Right renal pelvis (tissue), 4 donors: Measurements from ENCODE around the gene KCNAB2. TPM values are rescaled to one million over a fixed set of nuclear protein-coding genes. Genes with fewer than 3 reads are reported as not detected.

Source experiments
- DNase-seq, 4 donors: peaks; one replicate each; pipeline ENCODE4 v3.0.0-alpha.2; 2013; ENCODE audit warnings: low read depth in 4 of 4, low spot score in 3 of 4, missing footprints in 1 of 4
- polyA plus RNA-seq, 4 donors: library from polyadenylated mRNA; unstranded; fragments of 120-200 nt; gene quantifications; one replicate each; pipeline ENCODE4 v1.2.1, GENCODE V29; 2013; ENCODE audit not compliant: insufficient read length in 4 of 4

KCNAB2 gene
- 1 to 10 TPM; 3.6 to 5.6 (median 4.8) TPM for polyA plus RNA-seq

GRCh38 chr1:6045561-6045960 is at the start of gene KCNAB2:
Gene KCNAB2, plus strand, starts transcription at chr1:6045888. Its CDS starts 5,649 bp downstream, at chr1:6051537.
- DNase-seq: no peak

DNA sequence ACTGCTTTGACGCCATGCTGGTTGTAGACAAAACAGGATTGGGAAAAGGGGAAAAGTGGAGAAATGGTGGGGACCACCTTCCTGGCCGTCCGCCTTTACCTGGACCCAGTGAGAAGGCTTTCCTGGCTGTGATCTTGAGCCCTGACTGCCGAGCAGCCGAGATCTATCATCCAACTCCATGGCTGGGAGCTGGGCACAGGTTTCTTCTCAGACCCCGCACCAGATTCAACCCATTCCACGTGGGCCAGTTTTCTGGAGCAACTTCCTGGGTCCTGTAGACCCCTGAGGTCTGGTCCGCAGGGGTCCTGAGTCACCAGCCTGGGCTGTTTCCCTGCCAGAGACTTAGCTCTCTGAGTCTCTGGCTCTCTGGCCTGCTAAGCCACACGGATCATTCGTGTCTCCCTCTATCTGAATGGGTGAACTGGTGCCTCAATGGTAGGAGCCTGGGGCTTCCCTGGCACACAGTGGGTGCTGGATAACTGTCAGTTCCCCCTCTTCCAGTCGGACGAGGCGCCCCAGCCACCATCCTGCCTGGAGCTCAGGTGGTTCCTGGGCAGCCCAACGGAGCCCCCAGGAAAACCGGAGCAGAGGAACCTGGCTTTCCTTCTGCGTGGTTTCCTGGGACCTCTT is 48.9 kb upstream of the KCNAB2 start:
- no peak for DNase-seq

DNA sequence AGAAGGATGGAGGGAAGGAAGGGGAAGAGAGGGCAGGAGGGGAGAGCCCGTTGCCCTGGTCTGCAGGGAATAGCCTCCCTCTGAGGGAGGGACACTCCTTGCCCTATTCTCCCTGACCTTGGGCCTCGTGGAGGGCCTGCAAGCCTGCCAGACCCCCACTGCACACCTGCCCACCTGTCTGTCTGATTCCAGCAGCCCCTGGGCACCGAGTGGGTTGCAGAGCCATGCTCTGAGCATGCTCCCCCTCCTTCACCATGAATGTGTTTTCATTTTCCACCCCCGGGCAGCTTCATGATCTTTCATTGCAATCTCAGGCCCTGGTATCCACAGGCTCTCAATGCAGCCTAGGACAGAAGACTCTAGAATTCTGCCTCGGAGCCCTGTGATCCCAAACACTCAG is 48.4 kb upstream of the KCNAB2 start:
- no peak for DNase-seq

GRCh38 chr1:5998051-5998905 is 47.4 kb upstream of the KCNAB2 start:
- DNase-seq: no peak

- DNase-seq: no peak
Measured at GRCh38 chr1:5998906-5999301, 46.8 kb upstream of the KCNAB2 start.

DNA sequence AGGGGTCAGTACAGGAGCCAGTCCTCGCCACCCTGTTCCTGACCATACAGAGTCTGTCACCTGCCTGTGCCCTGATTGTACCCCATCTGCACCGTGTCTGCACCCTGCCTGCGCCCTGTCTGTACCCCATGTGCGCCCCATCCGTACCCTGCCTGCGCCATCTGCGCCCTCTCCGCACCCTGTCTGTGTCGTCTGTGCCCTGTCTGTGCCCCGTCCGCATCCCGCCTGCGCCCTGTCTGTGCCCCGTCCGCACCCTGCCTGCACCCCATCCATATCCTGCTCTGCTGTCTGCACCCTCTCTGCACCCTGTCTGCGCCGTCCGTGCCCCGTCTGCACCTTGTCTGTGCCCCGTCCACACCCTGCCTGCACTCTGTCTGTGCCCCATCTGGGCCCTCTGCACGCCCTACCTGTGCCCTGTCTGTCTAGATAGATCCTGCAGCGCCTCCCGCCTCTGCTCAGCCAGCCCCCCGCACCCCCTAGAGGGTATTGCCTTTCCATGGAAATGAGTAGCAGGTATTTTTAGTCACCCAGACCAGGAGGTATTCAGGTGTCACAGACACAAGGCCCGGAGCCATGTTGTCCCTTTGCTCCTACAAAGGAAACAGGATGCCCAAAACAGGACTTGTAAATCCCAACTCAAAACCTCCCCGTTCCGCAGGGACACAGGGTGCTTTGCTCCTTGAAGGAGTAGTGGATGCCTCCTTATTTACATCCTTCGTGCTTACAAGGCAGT is 45.8 kb upstream of the KCNAB2 start:
- no peak for DNase-seq

- no peak for DNase-seq
Measured at GRCh38 chr1:6000444-6001288, 45.0 kb upstream of the KCNAB2 start.

GRCh38 chr1:6001992-6002576 is 43.6 kb upstream of the KCNAB2 start:
- no peak for DNase-seq

- DNase-seq: no peak
Measured at GRCh38 chr1:6002714-6003501, 42.8 kb upstream of the KCNAB2 start.

- DNase-seq: no peak
Measured at GRCh38 chr1:6003568-6004411, 41.9 kb upstream of the KCNAB2 start.

GRCh38 chr1:6004412-6005123 is 41.1 kb upstream of the KCNAB2 start:
- DNase-seq: no peak

DNA sequence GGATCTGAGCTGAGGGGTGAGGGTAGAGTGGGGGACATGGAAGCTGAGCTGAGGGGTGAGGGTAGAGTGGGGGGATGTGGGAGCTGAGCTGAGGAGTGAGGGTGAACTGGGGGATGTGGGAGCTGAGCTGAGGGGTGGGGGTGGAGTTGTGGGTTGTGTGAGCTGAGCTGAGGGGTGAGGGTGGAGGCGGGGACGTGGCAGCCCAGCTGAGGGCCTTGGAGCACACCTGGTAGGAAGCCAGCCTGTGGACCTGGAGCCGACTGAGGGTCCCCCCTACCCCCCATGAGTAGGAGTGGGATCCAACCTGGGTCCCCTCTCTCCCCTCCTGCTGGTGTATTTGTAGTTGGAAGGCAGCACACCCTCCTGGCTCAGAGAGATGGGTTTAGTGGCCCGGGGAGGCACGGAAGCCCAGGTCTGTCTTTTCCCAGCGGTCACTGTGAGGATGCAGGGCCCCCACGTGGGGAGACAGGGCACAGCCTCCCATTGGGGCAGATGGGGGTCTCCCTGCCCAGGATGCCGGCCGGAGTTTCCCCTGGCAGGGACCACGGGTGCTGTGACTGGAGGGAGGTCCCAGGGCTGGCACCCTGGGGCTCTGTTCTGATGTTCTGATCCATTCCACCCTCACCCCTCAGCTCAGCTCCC is 40.3 kb upstream of the KCNAB2 start:
- DNase-seq: no peak

DNA sequence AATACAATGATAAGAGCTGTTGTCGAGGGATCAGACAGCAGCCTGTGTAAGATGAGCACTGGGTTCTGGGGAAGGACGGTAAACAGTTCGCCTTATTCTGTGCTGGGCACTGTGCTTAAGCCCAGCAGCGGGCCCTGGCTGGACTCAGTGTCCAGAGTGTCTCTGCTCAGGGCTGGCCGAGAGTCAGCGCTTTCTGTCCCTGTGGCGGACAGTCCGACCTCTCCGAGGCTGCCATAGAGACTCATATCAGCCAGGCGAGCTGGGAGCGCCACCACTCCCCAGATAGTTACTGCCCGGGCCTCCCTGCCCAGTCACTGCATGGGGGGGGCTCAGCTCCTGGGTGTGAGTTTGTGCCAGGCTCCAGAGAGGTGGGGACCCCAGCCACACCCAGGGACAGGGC is 38.8 kb upstream of the KCNAB2 start:
- no peak for DNase-seq

DNA sequence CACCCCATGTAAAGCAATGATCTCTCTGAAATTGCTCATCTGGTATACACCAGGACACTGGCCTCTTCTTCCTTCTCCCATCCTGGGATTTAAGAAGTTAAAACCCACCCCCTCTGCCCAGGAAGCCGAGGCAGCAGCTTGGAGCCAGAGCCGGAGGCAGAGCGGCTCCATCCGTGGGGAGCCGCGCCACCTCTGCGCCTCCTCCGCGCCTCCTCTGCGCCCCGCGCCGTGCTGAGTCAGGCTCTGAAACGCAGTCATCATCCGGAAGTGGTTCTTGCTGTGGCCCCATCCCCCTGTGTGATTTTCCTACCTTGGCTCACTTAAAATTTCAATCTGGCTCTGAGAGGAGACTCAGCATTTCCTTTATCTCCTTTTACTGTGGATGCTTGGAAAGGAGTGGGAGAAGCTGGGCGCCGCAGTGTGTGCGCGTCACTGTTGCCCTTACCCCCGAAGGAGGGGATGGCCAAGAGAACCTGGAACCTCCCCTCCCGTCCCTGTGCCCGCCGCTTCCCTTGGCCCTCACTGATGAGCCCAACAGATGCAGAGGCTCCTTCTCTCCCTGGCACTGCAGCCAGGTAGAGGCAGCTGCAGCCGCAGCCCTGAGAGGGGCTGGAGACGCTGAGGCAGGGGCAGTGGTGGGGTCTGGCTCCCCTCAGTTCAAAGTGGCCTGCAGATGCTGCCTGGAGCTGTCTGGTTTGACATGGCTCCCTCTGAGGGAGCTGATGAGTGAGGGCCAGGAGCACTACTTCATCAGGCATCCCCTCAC is 38.2 kb upstream of the KCNAB2 start:
- DNase-seq: no peak

GRCh38 chr1:6008084-6008415 is 37.6 kb upstream of the KCNAB2 start:
- no peak for DNase-seq

- DNase-seq: no peak
Measured at GRCh38 chr1:6008696-6009095, 37.0 kb upstream of the KCNAB2 start.
